ENCODE data around the gene GOLGA3.

The GOLGA3 gene

DNA sequence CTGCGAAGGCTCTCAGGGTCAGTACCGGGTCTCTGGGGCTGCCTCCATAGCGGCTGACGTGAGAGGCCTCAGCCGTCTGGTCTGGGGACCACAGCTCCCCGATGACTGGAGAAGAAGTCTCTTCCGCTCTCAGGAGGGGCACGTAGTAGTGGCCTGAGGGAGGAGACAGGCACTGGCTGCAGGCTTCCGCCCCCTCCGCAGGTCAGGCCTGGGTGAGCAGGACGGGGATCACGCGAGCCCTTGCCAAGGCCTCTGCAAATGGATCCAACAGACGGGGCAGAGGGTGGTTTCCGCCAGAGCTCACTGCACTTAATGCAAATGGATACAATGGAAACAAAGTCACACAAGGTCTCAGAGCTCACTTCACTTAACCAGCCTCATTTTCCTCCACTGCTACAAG lies 91.8 kb downstream of the GOLGA3 start:
- TF ChIP-seq POLR2A (IDR thresholded peaks at IDR 0.05; ENCODE audit: extremely low read depth, insufficient read length) (no peak), MAX (IDR thresholded peaks at IDR 0.05; ENCODE audit: low read depth, low read length) (no peak), MYC (IDR thresholded peaks at IDR 0.05; ENCODE audit: low read depth, low read length) (no peak), CTCF (IDR thresholded peaks at IDR 0.05; ENCODE audit: low read depth, low read length) (no peak)
- DNase-seq (ENCODE audit: low read depth): no peak
- no peak overlapping the region for H3K4me3 ChIP-seq (ENCODE audit: low read depth, low read length)

- DNase-seq (ENCODE audit: low read depth): no peak
- TF ChIP-seq POLR2A (IDR thresholded peaks at IDR 0.05; ENCODE audit: extremely low read depth, insufficient read length) (no peak), MYC (IDR thresholded peaks at IDR 0.05; ENCODE audit: low read depth, low read length) (no peak)
Measured at GRCh38 chr12:132736378-132736777, 92.3 kb downstream of the GOLGA3 start.

DNA sequence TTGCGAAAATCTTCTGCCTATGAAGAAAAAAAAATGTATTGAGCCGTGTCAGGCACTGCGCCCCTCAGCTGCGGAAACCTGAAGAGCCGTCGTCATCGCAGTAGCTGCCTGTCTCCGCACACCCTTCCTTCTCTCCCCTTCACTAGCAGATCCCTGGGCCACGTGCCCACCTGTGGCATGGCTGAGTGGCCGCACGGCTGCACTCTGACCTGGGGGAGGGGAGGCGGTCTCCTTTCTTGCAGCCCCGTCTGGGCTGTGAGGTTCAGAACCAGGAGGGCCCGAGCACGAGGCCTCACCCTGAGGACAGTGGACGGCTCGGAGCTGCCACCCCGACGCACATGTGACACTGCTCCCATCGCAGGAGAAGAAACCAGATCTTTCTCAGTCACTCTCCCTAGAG lies 93.2 kb downstream of the GOLGA3 start:
- TF ChIP-seq CTCF (IDR thresholded peaks at IDR 0.05; ENCODE audit: low read depth, low read length): no peak
- no peak for TF ChIP-seq POLR2A (IDR thresholded peaks at IDR 0.05; ENCODE audit: extremely low read depth, insufficient read length)
- no peak for TF ChIP-seq MAX (IDR thresholded peaks at IDR 0.05; ENCODE audit: low read depth, low read length)
- no peak for TF ChIP-seq MYC (IDR thresholded peaks at IDR 0.05; ENCODE audit: low read depth, low read length)
- DNase-seq (ENCODE audit: low read depth): no peak
- no peak overlapping the region for H3K4me3 ChIP-seq (ENCODE audit: low read depth, low read length)

More at GRCh38 chr12:132736378-132736777, 92.3 kb downstream of the GOLGA3 start:
- no peak overlapping the region for H3K4me3 ChIP-seq (ENCODE audit: low read depth, low read length)

- DNase-seq (ENCODE audit: low read depth): no peak
- TF ChIP-seq MAX (IDR thresholded peaks at IDR 0.05; ENCODE audit: low read depth, low read length) (no peak), CTCF (IDR thresholded peaks at IDR 0.05; ENCODE audit: low read depth, low read length) (no peak), POLR2A (IDR thresholded peaks at IDR 0.05; ENCODE audit: extremely low read depth, insufficient read length) (no peak), MYC (IDR thresholded peaks at IDR 0.05; ENCODE audit: low read depth, low read length) (no peak)
- H3K4me3 ChIP-seq (ENCODE audit: low read depth, low read length): no peak overlapping the region
Measured at GRCh38 chr12:132734206-132734605, 94.5 kb downstream of the GOLGA3 start.

DNA sequence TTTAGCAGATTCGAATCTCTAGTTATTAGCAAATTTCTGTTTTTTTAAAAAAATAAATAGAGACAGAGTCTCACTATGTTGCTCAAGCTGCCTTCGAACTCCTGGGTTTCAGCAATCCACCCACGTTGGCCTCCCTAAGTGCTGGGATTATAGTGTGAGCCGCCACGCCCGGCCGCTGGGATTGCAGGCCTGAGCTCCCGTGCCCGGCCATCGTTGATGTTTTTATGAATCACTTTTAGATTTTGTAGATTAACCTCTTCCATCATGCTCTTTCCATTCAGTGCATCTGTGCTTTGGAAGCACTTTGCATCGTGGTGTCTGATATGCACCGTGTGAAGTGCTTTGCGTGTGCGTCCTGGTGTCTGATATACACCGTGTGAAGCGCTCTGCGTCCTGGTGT lies 97.1 kb downstream of the GOLGA3 start:
- H3K4me3 ChIP-seq (ENCODE audit: low read depth, low read length): no peak overlapping the region
- TF ChIP-seq MYC (IDR thresholded peaks at IDR 0.05; ENCODE audit: low read depth, low read length): no peak
- TF ChIP-seq MAX (IDR thresholded peaks at IDR 0.05; ENCODE audit: low read depth, low read length): no peak
- no peak for TF ChIP-seq POLR2A (IDR thresholded peaks at IDR 0.05; ENCODE audit: extremely low read depth, insufficient read length)
- no peak for TF ChIP-seq CTCF (IDR thresholded peaks at IDR 0.05; ENCODE audit: low read depth, low read length)
- no peak for DNase-seq (ENCODE audit: low read depth)

DNA sequence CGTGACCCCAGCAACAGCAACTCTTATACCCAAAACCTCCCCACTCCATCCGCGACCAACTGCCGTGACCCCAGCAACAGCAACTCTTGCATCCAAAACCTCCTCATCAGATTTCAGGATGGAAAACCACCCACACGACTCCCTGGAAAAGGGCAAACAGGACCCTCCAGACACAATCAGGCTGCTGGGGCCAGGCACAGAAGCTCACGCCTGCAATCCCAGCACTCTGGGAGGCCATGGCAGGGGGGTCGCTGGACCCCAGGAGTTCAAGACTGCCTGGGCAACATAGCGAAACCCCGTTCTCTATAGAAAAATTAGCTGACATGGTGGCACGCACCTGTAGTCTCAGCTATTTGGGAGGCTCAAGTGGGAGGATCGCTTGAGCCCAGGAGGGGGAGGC lies 98.3 kb downstream of the GOLGA3 start:
- TF ChIP-seq CTCF (IDR thresholded peaks at IDR 0.05; ENCODE audit: low read depth, low read length) (no peak), POLR2A (IDR thresholded peaks at IDR 0.05; ENCODE audit: extremely low read depth, insufficient read length) (no peak)
- DNase-seq (ENCODE audit: low read depth): no peak
- H3K4me3 ChIP-seq (ENCODE audit: low read depth, low read length): no peak overlapping the region

All from NB4 (cell line).